CD4-positive, alpha-beta T cell treated with Interleukin-2 at 100 ng/mL for 4 hours (primary cell): ENCODE results near the gene GPR180.
A peak's percentile ranks its signal among the peaks of the same experiment; 100 is the strongest.

ENCODE experiments used
- DNase-seq: peaks from one replicate; pipeline ENCODE4 v3.0.0-alpha.2; 2020; ENCODE audit warnings: low spot score

Gene GPR180

DNA sequence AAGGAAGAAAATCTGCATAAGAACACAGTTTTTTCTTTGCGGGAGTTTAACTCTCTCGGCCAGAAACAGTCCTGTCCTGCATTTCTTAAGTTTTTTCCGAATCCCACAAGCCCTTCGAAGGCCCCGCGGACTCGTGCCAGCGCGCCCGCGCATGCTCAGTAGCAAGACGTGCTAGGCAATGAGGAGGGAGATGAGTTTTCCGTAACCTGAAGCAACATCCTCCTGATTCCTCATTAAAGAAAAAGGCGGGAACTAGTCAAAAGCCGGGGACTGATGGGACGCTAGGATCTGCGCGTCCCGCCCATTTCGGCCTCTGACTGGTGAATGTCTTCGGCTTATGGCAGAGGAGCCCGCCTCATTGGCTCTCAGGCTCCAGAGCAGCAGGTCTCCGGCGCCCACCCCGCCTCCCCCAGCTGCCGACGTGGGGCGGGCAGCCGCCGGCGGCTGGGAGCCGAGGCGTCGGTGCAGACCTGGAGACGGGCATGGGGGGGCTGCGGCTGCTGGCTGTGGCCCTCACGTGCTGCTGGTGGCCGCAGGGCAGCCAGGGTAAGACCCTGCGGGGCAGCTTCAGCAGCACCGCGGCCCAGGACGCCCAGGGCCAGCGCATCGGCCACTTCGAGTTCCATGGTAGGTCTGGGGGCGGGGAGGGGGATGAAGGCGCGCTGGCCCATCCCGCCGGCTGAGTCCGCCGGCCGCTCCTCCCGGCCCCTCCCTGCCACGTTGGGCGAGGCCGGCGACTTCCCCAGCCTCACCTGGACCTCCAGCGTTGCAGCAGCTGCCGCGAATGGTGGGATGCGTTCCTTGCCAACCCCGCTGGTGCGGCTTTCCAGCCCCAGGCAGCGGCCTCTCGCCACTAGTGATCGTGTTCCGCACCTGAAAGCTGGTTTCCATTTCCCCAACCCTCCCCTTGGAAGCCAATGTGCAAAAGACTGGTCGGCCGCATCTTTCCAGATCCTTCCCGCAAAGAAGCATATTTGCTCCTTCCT lies at the start of gene GPR180:
TSS of gene GPR180 (plus strand) at position 412 of the 986 bp plus-strand sequence. CDS start at position 483, 71 bp downstream.
- peak; percentile 94 for DNase-seq

DNA sequence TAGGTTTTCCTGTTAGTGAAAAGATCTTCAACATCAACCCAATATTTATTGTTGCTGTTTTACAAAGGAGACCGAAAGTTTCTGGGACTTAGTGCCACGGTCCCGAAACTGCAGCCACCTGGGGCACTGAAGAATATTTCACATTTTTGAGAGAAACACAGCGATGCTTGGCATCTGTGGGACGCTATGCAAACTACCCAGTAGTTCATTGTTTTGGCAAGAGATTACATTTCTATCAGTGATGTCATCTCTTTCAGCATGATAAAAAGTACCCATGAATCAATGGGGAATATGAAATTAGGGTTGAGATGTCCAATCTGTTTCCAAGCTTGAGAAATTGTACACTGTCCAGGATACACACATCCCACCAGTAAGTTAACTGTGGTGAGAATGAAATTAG lies 49.6 kb upstream of the GPR180 start:
- no peak for DNase-seq

GRCh38 chr13:94553766-94554165 lies 47.9 kb upstream of the GPR180 start:
- no peak for DNase-seq

- DNase-seq: no peak
Observed at GRCh38 chr13:94556041-94556440, 45.6 kb upstream of the GPR180 start.

GRCh38 chr13:94556621-94557020 lies 45.0 kb upstream of the GPR180 start:
- DNase-seq: no peak

- no peak for DNase-seq
Observed at GRCh38 chr13:94557684-94558235, 43.9 kb upstream of the GPR180 start.

DNA sequence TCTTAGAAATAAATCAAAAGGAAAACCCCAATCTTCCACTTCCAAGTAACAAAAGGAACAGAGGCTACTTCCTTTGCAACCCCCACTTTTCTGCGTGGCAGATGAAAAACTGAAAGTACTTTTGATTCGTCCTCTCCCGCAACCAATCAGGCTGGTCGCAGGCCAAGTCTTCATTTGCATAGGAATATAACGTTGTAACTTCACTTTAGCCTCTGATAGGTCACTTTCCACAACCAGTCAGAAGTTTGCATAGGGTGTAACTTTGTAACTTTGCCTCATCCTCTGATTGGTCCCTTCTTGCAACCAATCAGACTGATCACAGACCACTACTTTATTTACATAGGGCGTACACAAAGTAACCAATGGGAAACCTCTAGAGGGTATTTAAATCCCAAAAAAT lies 42.9 kb upstream of the GPR180 start:
- DNase-seq: peak; percentile 17

DNA sequence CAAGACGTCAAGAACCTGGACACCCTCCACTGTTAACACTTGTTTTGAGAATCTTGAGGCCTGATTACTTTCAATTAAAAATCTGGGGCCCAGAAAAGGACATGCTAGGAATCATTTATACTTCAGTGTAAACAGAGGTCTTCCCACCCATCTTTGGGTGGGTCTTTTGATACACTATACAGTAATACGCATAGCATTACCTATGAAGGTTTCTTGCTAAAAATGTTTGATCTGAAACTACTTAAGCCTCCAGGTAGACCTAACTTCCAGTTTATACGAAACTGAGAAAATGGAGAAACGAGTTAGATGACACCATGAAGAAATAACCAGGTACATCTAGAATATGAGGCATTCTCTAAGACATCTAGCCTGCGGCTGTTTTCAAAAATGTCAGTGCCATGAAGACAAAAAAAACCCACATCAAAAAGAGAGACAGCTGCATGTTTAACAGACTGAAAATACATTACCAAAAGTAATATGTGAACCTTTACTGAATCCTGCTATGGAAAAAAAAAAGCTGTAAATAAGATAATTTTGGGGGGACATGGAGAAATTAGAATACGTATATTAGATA lies 42.3 kb upstream of the GPR180 start:
- DNase-seq: no peak

DNA sequence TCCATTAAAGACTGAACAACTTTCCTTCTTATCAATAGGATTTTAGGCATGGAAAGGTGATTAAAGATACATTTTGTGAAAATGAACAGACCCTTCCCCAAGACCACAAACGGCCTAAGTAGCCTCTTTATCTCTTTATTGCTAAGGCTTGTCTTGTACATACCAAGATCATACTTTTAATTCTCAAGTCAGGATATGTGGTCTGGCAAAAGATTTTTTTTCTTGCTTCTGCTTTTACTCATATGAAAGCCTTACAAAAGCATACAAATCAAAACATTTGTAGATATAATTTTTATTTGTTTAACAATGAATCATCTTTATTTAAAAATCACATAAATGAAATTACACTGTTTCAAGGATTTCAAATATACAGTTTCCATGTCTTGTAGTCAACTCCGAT lies 41.5 kb upstream of the GPR180 start:
- no peak for DNase-seq

DNA sequence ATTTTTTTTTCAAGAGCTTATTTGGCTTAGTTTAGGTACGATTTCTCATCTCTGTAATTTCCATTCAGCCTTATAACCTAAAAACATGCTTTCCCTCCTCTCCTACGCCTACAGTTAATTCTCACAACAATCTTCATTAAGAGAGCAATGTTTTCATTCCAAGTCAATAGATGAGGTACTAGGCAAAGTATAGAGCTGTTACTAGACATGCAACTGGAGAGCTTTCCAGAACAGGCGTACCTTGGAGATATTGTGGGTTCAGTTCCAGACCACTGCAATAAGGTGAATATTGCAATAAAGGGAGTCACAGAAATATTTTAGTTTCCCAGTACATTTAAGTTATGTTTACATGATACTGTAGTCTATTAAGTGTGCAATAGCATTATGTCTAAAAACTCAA lies 40.5 kb upstream of the GPR180 start:
- no peak for DNase-seq

GRCh38 chr13:94567581-94567980 lies 34.1 kb upstream of the GPR180 start:
- no peak for DNase-seq

- no peak for DNase-seq
Observed at GRCh38 chr13:94568443-94568842, 33.2 kb upstream of the GPR180 start.

DNA sequence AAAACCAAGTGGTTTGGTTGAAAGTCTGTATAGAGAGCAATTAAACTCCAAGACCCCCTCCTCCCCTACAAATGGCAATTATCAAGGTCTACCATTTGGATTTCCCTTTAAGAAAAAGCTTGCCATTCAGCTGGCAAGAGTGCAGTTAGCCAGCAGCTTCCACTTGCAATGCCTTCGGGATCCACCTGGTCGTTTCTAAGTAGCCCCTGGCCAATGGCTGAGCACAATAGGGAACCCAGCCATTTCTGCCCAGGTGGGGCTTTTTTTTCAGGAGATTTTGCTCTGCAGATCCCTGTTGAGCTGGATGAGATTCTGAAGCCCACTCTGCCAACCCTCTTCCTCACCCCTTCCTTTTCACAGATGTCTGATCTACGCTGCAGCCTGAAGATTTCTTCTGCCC lies 32.0 kb upstream of the GPR180 start:
- DNase-seq: no peak

- DNase-seq: no peak
Observed at GRCh38 chr13:94579063-94579462, 22.6 kb upstream of the GPR180 start.

- no peak for DNase-seq
Observed at GRCh38 chr13:94583926-94584325, 17.7 kb upstream of the GPR180 start.

DNA sequence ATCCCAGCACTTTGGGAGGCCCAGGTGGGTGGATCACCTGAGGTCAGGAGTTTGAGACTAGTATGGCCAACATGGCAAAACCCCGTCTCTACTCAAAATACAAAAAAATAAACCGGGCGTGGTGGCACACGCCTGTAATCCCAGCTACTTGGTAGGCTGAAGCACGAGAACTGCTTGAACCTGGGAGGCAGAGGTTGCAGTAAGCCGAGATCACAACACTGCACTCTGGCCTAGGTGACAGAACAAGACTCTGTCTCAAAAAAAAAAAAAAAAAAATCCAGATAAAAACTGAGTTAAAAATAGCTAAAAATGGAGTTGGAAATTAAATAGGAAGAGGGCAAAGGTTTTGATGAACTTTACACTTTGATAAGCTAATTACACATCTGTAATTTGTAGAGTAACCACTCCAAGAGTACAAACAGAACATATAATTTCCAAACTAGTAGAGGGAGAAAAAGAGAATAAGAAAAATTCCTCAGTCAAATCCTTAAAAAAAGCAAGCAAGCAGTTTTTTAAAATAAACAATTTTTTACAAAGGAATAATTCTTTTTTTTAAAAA lies 16.0 kb upstream of the GPR180 start:
- no peak for DNase-seq

- no peak for DNase-seq
Observed at GRCh38 chr13:94586371-94586770, 15.3 kb upstream of the GPR180 start.

DNA sequence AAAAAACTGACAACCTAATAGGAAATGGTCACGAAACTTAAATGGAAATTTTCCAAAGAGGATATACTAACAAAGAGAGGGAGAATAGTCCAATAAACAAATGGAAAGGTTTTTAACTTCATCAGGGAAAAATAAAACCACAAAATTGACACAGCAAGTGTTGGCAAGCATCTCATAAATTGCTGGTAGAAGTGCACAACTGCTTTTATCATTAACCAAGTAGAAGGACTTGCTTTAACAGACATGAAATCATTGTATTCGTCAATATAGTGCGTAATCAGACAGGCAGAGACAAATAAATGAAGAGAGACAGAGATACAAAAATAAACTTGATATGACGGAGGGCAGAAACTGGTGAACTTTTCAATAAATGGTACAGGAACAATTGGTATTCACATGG lies 13.1 kb upstream of the GPR180 start:
- no peak for DNase-seq

- DNase-seq: no peak
Observed at GRCh38 chr13:94590744-94591143, 10.9 kb upstream of the GPR180 start.

DNA sequence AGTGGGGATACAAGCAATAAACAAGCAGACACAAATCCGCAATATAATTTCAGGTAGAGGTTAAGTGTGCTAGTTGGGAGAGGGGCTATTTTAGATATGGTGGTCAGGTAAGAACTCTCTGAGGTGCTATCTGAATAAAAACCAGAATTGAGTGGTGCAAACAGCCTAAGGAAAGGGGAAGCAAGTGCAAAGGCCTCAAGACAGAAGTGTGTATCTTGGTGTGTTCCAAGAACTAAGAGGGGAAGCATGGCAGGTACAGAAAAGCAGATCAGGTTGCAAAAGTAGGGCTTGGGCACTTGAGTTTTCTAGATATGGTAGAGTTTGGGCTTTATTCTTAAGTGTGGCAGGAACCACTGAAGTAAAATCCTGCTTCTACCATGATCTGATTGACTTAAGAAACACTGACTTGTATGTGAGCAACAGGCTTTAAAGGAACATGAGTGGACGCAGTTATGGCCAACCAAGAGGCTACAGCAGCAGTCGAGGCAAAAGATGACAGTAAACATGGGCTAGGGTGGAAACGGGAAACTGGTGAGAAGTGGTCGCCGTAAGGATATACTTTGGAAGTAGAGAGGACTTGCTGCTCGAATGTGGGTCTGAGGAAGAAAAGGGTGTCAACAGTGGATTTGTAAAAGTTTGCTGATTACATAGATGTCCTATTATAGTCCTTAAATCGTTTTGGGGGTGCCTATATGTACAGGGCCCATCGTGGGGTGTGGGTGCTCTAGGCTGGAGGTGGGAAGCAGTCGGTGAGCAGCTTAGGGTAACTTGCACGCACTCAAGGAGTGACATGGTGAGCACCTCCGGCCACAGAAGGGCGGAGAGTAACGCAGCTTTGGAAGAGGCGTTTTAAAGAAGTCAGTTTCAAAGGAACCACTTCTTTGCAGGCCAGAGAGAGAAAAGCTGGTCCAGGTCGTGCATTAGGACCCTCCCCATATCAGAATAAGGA lies 6.4 kb upstream of the GPR180 start:
- peak; percentile 27 for DNase-seq

- DNase-seq: peak; percentile 90
Observed at GRCh38 chr13:94595950-94596574, 5.6 kb upstream of the GPR180 start, which contains the start of gene TGDS. TGDS (minus strand) TSS chr13:94596152; CDS start chr13:94596136, 16 bp downstream.
